ENCODE results near the gene FAF1.
"Not testable (repeated sequence)": the region's sequence is repeated elsewhere in the genome, so short reads cannot be mapped to it uniquely, and the experiment has no call there.

DNA sequence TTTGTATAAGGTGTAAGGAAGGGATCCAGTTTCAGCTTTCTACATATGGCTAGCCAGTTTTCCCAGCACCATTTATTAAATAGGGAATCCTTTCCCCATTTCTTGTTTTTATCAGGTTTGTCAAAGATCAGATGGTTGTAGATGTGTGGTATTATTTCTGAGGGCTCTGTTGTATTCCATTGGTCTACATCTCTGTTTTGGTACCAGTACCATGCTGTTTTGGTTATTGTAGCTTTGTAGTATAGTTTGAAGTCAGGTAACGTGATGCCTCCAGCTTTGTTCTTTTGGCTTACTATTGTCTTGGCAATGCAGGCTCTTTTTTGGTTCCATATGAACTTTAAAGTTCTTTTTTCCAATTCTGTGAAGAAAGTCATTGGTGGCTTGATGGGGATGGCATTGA lies 54.0 kb downstream of the FAF1 start:
- TF ChIP-seq SP3, YY1, KLF10 (tag by site-specific recombination; IDR thresholded peaks at IDR 0.05): not testable (repeated sequence)
- TF ChIP-seq, protein P1, sequence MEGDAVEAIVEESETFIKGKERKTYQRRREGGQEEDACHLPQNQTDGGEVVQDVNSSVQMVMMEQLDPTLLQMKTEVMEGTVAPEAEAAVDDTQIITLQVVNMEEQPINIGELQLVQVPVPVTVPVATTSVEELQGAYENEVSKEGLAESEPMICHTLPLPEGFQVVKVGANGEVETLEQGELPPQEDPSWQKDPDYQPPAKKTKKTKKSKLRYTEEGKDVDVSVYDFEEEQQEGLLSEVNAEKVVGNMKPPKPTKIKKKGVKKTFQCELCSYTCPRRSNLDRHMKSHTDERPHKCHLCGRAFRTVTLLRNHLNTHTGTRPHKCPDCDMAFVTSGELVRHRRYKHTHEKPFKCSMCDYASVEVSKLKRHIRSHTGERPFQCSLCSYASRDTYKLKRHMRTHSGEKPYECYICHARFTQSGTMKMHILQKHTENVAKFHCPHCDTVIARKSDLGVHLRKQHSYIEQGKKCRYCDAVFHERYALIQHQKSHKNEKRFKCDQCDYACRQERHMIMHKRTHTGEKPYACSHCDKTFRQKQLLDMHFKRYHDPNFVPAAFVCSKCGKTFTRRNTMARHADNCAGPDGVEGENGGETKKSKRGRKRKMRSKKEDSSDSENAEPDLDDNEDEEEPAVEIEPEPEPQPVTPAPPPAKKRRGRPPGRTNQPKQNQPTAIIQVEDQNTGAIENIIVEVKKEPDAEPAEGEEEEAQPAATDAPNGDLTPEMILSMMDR (tag by site-specific recombination; IDR thresholded peaks at IDR 0.05) = not testable (repeated sequence)

Data from HEK293 (cell line).